Smooth muscle cell of the brain vasculature (primary cell): ENCODE measurements around the gene ASGR2.
"Not testable (repeated sequence)": the region's sequence is repeated elsewhere in the genome, so short reads cannot be mapped to it uniquely, and the experiment has no call there.

Experiments
- DNase-seq: peaks from one replicate; pipeline ENCODE4 v3.0.0-alpha.2; 2012; ENCODE audit warnings: low read depth, low spot score

Gene ASGR2

DNA sequence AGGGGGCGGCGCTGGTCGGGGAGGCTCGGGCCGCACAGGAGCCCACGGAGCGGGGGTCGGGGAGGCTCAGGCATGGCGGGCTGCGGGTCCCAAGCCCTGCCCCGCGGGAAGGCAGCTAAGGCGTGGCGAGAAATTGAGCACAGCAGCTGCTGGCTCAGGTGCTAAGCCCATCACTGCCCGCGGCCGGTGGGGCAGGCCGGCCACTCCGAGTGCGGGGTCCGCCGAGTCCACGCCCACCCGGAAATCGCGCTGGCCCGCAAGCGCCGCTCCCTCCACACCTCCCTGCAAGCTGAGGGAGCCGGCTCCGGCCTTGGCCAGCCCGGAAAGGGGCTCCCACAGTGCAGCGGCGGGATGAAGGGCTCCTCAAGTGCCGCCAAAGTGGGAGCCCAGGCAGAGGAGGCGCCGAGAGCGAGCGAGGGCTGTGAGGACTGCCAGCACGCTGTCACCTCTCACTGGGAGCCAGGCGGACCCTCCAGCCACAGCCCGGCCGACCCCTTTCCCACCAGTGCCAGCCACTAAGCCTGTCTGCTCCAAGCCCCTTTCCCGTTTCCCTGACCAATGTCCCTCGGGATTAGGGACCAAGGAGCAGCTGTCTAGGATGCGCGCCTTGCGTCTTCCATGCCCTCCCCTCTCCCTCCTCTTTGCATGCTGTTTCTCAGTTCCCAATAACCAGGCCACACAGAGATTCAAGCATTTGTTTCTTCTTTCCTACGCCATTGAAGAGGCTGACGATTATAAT is 13.8 kb downstream of the ASGR2 start:
- DNase-seq: not testable (repeated sequence)

DNA sequence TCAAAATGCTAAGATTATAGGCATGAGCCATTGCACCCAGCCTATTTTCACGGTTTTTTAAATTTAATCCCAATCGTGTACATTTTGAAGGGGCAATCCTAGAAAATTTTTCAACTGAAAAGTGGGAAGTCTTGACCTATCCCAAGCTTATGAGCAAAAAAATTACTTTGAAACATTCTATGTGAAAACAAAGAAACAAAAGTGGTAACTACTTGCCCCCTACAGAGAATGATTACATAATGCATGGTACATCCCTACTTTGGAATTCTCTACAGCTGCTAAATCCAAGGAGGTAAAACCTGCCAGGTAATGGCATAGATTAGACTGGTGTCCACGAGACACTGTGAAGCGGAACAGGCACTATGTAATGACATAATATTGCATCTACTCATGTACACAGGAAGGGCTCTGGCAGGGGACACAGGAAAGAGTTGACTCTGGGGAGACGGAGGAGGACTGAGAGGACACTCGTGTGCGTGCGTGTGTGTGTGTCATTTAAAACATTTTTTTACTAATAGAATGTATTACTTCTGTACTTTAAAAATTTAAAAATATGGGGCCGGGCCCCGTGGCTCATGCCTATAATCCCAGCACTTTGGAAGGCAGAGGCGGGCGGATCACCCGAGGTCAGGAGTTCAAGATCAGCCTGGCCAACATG is 15.7 kb downstream of the ASGR2 start:
- no peak for DNase-seq

DNA sequence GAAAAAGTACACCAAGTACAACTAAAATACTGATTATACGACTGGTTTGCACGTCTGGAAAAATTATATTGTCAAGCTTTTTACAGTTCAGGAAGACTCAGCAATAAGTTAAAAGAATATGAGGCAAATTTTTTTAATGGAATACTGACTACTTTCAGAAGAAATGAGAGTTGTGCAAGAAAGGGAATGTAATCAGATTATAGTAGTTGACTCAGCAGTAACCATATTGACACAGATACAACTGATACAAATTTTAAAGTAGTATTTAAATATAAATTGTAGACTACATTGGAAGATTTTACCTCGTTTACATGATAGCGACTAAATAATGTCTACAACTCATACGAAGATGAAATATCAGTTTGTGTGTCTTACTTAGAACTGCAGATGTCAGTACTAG is 16.7 kb downstream of the ASGR2 start:
- no peak for DNase-seq

DNA sequence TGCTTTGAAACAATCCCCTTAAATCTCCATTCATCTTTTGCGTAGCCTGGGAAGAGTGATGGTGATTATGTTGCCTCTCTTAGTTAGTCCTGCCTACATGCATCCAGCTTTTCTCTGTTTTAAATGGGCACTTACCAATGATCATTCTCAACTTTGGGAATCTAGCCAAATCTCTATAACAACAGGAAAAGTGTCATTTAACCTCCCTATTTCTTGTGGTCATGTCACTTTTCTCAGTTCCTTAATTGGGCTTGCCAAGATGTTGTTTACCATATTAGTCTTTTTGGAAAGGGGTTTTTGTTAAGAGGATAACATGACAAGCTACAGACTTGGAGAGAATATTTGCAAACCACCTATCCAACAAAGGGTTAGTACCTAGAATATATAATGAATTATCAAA is 19.0 kb downstream of the ASGR2 start:
- no peak for DNase-seq

DNA sequence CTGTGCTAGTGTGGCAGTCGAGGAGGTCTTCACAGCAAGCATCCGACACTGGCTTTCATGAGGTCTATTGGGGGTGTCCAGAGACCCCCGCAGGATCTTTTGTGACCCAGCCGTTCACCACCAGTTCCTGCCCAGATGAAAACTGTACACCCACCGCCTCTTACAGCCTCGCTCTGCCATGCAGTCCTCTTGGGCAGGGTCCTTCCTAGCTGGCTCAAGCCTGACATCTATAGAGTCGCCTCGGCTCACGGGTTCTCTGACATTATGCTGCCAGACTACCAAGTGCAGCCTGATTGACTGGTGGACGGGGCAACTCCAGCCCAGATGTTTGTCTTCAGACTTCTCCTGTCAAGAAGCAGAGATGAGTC is 20.0 kb downstream of the ASGR2 start:
- no peak for DNase-seq

DNA sequence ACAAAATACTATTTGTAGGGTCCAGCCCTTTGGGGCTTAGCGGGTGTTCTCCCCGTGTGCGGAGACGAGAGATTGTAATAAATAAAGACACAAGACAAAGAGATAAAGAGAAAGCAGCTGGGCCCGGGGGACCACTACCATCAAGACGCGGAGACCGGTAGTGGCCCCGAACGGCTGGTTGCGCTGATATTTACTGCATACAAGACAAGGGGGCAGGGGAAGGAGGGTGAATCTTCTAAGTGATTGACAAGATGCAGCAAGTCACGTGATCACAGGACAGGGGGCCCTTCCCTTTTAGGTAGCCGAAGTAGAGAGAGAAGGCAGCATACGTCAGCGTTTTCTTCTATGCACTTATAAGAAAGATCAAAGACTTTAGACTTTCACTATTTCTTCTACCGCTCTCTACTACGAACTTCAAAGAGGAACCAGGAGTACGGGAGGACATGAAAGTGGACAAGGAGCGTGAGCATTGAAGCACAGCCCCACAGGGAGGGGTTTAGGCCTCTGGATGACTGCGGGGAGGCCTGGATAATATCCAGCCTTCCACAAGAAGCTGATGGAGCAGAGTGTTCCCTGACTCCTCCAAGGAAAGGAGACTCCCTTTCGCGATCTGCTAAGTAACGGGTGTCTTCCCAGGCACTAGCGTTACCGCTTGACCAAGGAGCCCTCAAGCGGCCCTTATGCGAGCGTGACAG is 23.2 kb downstream of the ASGR2 start:
- not testable (repeated sequence) for DNase-seq

DNA sequence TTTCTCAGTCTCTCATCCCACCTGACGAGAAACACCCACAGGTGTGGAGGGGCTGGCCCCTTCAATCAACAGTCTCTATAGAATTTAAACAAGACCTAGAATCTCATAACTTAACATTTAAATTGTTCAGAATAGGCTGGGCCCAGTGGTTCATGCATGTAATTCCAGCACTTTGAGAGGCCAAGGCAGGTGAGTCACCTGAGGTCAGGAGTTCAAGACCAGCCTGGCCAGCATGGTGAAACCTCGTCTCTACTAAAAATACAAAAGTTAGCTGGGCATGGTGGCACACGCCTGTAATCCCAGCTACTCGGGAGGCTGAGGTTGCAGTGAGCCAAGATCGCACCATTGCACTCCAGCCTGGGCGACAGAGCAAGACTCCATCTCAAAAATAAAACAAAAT is 25.1 kb downstream of the ASGR2 start:
- not testable (repeated sequence) for DNase-seq

DNA sequence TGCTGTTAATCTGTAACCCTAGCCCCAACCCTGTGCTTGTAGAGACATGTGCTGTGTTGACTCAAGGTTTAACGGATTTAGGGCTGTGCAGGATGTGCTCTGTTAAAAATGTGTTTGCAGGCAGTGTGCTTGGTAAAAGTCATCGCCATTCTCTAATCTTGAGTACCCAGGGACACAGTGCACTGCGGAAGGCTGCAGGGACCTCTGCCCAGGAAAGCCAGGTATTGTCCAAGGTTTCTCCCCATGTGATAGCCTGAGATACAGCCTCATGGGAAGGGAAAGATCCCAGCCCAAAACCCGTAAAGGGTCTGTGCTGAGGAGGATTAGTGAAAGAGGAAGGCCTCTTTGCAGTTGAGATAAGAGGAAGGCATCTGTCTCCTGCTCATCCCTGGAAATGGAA is 26.2 kb downstream of the ASGR2 start:
- not testable (repeated sequence) for DNase-seq

DNA sequence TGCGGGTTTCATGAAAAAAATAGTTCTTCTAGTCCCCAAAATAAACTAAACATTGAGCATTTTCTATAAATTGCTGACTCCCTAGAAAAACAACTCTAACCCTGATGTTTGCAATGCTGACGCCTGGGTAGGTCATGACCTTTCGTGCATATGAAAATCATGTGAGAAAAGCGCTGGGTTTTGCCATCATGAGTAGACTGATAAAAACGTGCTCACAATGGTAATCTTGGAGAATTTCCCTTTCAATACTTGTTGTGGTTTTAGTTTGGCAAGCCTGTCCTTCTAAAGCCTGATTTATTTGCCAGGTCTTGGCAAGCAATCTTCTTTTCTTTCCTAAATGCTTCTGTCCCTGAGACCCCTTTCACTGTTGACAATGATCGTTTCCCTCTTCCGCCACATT is 30.5 kb downstream of the ASGR2 start:
- DNase-seq: no peak

DNA sequence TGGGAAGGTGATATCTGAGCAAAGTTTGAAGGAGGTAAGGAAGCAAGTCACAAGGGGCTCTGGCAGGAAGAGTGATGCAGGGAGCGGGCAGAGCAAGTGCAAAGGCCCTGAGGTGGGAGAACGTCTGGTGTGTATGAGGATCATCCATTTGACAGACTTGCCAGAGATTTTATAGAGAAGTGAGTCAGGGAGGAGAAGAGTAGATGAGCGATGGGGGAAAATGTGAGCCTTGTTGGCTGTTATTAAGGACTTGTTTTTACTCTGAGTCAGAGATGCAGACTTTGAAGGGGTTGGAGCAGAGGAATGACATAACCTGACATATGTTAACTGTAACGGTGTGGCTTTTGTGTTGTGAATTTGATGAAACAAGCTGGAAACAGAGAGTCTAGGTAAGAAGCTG is 31.0 kb downstream of the ASGR2 start:
- DNase-seq: no peak

DNA sequence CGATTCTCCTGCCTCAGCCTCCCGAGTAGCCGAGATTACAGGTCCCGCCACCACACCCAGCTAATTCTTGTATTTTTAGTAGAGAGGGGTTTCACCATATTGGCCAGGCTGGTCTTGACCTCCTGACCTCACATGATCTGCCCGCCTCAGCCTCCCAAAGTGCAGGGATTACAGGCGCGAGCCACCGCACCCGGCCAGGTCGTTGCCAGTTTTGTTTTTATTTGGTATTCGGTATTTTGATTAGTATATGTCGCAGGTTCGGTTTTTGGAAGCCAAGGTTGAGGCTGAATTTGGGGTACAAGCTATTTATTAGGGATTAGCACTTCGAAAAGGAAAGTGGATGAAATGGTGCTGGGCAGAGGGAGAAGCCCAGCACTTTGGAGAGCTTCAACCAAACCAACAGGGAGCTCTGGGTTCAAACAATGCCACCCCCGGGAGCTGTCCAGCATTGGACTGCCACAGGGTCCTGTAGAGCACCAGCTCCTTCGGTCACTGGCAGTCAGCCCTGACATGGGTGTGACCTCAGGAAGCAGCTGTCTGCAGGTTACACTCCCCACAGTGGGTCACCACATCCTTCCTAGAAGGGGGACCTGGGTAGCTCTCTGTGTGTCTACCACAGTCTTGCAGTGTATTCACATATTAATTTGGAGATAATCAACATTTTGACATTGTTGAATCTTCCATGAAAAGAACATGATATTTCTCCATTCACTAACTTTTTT is 33.1 kb downstream of the ASGR2 start:
- DNase-seq: no peak

DNA sequence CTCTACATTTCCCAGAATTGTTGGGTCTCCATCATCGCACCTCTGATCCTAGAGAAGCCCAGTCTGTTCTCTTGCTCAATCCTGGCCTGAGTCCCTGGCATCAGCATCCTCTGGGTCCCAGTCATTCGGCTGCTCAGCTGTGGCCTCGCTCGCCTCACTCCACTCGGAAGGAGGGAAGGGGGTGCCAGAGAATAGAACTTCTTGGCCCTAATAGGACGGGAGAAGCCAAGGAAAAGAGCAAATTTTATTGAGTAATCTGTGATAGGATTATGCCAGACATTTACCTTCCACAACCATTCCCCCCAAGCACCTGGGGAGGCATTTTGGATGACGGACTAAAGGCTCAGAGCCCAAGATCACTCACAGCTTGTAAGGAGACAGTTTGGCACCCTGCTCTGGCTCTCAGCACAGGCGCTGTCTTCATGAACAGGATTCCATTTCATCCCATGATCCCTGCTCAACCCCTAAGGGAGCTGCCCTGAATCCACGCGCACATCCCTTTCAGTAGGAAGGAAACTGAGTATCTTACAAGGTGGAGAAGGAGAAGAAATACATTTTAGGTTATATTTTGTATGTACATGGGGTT is 34.1 kb downstream of the ASGR2 start:
- DNase-seq: no peak

DNA sequence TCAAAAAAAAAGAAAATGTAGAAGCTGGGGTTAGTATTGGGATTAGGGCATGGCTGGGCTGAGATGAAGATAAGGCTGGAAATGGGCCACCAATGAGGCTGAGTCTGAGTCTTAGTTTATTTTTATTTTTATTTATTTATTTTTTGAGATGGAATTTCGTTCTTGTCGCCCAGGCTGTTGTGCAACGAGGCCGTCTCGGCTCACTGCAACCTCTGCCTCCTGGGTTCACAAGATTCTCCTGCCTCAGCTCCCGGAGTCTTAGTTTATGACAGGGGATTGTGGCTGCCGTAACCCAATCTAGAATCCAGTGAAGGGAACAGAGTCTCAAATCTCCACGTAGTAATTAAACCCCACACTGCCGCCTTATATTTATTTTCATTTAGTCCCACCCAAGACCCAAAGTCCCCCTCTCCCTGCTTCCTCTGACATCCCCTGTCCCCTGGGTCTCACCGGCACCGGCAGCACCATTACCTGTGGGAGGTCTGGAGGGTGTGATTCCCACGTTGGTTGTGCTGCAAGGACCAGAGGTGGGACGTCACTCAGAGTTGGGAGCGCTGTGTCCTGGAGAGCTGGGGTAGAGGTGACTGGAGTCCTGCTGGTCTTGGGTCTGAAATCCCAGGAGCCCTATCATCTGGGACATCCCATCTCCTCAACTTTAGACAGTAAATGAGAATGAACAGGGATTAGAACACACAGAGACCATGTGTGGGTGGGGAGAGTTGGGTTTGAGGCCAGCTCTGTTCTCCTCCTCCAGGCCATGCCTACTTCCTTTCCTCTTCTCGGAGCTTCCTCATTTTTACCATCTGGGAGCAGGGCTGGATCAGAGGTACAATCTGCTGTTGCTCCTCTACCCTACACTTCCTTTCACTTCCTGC is 34.8 kb downstream of the ASGR2 start, which contains the start of gene CLEC10A:
Gene CLEC10A (minus strand): TSS at position 671 of the 875 bp plus-strand sequence. CDS start 1,439 bp downstream, outside the sequence.
- no peak for DNase-seq

DNA sequence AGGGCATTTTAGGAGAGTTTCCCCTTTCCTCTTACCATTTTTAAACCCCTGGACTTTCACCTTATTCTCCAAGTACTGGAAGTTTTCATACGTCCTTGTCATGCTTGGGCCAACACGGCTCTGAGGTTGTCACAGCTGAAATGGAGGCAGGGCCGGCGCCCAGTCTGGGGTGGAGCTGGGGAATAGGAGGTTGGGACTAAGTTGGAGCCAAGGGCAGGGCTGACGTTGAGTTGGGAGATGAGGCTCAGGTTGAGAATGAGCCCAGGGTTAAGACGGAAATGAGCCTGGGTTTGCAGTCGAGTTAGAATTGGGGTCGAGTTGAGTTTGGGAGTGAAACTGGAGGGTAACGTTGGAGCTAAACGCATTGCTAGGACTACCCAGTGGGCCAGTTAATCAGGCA is 35.9 kb downstream of the ASGR2 start:
- no peak for DNase-seq

DNA sequence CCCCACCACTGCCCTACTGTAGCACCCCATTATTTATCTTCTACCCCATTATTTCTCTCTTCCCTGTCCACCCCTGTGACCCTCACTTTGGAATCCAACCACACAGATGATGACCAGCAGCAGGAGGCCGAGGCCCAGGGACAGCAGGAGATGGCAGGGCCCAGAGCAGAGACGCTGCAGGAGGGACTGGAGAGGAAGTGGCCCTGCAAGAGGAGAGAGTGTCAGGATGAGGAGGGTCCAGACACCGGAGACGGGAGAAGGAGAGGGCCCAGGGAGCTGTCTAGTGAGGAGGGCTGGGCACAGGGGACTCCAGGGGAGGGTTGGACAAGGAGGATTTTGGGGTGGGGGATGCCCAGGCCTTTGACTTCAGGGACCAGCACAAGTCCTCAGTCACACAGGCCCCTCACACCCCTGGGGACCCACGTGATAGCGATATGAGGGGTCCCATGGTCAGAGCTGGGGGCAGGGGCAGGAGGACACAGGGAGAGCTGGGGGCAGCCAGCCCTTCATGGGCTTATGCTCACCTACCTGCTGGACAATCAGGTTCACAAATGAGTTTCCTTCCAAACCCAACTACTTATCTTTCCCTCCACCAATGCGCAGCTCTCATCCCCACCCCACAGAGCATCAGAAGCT is 36.6 kb downstream of the ASGR2 start:
- no peak for DNase-seq

DNA sequence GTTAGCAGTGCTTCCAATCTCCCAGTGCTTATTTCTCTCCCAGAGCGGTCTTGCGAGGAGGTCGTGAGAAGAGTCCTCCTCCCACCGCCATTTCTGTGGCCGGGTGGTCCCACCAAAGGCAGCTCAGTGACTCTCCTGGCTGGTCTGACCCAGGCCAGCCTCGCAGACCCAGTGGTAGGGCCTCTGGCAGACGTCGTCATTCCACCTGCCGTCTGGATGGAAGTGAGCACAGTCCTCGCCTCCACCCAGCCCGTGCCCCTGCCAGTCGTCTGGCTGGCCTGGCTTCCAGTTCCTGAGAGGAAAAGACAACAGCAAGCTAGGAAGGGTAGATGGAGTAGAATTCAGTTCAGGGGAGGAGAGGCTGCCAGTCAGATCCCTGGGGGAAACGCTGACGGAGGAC is 39.7 kb downstream of the ASGR2 start:
- DNase-seq: no peak

DNA sequence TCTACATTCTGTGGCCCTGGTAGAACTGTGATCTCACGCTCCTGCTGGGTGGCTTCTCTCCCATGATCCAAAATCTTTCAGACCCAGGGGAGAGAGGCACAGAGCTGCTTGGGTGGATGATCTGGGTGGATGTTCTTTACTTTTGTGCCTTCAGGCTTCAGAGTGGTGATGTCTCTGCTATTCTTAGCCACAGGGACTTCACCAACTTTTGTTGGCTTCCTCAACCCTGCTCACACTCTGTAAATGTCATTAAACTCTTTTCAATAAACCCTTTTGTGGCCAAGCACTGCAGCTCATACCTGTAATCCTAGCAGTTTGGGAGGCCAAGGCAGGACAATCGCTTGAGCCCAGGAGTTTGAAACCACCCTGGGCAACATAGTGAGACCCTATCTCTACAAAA is 42.2 kb downstream of the ASGR2 start:
- no peak for DNase-seq

DNA sequence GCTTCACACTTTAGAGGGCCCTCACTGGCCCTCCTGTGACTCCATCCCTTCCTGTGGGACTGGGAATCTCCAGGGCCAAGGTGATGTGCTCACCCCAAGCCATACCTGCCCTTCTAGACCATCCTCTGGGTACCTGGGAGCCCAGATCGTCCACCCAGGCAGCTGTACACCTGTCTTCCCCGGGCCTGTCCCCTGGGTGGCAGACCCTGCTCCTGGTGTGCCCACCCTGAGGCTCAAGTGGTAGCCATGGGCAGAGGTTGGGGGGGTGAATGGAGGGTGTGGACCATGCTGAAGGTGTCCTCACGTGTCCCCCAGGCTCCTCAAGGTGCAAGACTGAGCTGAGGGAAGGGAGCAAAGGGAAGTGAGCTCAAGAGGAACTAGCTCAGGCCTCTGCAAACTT is 43.9 kb downstream of the ASGR2 start:
- no peak for DNase-seq

DNA sequence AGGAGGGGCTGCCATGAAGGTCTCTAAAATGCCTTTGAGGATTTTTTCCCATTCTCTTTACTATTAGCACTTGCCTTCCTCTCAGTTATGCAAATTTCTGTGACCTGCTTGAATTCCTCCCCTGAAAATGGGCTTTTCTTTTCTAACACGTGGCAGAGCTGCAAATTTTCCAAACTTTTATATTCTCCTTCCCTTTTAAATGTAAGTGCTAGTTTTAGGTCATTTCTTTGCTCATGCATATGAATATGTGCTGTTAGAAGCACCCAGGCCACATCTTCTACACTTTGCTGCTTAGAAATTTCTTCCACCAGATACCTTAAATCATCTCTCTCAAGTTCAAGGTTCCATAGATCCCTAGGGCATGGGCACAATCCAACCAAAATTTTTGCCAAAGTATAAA is 46.4 kb downstream of the ASGR2 start:
- no peak for DNase-seq

DNA sequence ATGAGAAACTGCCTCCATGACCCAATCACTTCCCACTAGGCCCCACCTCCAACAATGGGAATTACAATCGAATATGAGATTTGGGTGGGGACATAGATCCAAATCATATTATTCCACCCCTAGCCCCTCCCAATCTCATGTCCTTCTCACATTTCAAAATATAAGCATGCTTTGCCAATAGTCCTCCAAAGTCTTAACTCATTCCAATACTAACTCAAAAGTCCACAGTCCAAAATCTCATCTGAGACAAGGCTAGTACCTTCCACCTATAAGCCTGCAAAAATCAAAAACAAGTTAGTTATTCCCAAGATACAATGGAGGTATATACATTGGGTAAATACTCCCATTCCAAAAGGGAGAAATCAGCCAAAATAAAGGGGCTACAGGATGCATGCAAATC is 47.4 kb downstream of the ASGR2 start:
- no peak for DNase-seq
